Lower leg skin (tissue), 4 donors: ENCODE measurements around the gene SIRPA. TPM values are rescaled to one million over a fixed set of nuclear protein-coding genes. Genes with fewer than 3 reads are reported as not detected.

Experiments used
- DNase-seq, 2 donors: peaks; one replicate each; pipeline ENCODE4 v3.0.0-alpha.2; 2019; ENCODE audit warnings: low spot score in 2 of 2
- H3K4me3 ChIP-seq: fragments of 200-600 bp; sonication (generic); 2 replicates; pipeline ENCODE4 v1.5.1; 2017; ENCODE audit warnings: mild to moderate bottlenecking, low read depth; ENCODE audit not compliant: poor library complexity, severe bottlenecking
- POLR2A ChIP-seq, 2 donors: fragments of 450-650 bp; IDR thresholded peaks; one replicate each; pipeline ENCODE4 v1.6.1; 2016 to 2017; ENCODE audit warnings: antibody characterized with exemption in 2 of 2, mild to moderate bottlenecking in 1 of 2, moderate library complexity in 1 of 2
- WGBS, 2 donors: methylation state at CpG; one replicate each; pipeline ENCODE4 v1.1.5; 2018; 5-methylcytosine and 5-hydroxymethylcytosine counted together
- intact Hi-C: fragments of 100-400 bp; cut with DNase I; formaldehyde crosslinking; loops from one replicate; pipeline ENCODE4 v1.15.0; 2023; ENCODE audit warnings: low total_unique reads
- total RNA-seq, 4 donors: library from RNA; depleted of rRNA; stranded (reverse); fragments of >200 nt; gene quantifications; one replicate each; pipeline ENCODE4 v1.1.0, GENCODE V29; 2016
- TF ChIP-seq, protein P1 (sequence below), 3 donors: fragments of 450-650 bp; IDR thresholded peaks; one replicate each; pipeline ENCODE4 v1.5.1; 2016; ENCODE audit warnings: antibody characterized with exemption in 3 of 3, mild to moderate bottlenecking in 3 of 3, moderate library complexity in 2 of 3

SIRPA gene
- total RNA-seq, 4 donors from 2014 or later, result 29.3 to 55.0 (median 44.1) TPM

DNA sequence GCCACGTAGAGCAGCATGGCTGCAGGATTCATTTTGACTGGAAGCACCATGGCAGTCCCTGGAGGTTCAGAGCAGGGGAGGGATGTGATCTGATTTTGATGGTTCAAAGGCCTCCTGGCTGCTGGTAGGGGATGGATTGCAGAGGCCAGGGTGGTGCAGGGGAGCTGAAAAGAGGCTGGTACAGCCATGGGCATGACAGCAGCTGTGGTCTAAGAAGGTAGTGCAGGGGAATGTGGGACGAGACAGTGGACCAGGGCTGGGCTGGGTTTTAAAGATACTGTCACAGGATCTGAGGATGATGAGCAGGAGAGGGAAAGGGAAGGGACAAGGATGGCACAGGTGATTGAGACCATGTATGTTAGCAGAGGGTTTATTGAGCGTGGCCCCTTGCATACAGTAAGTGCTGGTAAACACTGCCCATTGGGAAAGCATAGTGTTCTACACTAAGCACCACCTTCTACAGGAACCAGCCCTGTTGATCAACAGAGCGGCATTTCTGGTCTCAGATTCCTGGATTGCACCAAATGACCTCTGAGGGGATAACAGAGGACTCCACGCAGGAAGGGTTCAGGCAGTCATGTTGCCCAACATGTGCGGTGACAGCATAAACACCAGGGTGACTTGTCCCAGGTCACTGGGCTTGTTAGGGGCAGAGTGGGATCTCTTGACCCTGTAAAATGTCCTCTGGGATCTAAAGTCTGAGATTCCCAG lies 14.5 kb upstream of the SIRPA start:
- no peak for DNase-seq
- intact Hi-C loops, result no loop called here
- no peak overlapping the region for H3K4me3 ChIP-seq
- TF ChIP-seq, protein P1, sequence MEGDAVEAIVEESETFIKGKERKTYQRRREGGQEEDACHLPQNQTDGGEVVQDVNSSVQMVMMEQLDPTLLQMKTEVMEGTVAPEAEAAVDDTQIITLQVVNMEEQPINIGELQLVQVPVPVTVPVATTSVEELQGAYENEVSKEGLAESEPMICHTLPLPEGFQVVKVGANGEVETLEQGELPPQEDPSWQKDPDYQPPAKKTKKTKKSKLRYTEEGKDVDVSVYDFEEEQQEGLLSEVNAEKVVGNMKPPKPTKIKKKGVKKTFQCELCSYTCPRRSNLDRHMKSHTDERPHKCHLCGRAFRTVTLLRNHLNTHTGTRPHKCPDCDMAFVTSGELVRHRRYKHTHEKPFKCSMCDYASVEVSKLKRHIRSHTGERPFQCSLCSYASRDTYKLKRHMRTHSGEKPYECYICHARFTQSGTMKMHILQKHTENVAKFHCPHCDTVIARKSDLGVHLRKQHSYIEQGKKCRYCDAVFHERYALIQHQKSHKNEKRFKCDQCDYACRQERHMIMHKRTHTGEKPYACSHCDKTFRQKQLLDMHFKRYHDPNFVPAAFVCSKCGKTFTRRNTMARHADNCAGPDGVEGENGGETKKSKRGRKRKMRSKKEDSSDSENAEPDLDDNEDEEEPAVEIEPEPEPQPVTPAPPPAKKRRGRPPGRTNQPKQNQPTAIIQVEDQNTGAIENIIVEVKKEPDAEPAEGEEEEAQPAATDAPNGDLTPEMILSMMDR (IDR thresholded peaks at IDR 0.05), result no peak
- TF ChIP-seq POLR2A (IDR thresholded peaks at IDR 0.05), result no peak
- WGBS, 2 donors, result 80 to 88% methylated on average over 6 of the region's 6 CpGs

DNA sequence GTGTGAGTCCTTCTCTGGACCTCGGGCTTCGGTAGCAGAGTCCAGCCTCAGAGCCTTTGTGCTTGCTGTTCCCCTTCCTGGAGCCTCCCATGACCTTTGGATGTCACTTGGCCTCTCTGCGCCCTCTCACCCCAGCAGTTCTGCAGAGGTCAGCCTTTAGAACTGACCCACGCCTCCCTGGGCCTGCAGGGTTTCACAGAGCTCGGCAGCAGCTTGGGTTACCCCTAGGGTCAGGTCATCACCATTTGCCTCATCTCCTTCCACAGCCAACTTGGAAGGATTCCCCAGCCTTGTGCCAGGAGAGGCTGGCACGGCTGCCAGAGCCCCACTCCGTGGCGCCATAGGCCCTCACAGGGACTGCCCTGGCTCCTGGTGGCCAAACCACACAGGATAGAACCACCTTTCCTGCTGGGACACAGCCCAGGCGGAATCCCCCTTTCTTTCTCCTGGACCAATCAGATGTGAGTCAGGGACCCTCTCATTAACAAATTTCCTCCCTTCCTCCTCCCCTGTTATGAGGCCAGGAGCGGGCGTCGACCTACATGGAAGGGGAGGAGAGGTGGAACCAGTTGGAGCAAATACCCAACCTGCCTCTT lies 13.9 kb upstream of the SIRPA start:
- WGBS, 2 donors, result 35 to 41% methylated on average over 12 of the region's 12 CpGs
- no peak overlapping the region for H3K4me3 ChIP-seq
- DNase-seq, result no peak
- TF ChIP-seq, protein P1 (IDR thresholded peaks at IDR 0.05), result no peak
- TF ChIP-seq POLR2A (IDR thresholded peaks at IDR 0.05), result no peak
- intact Hi-C loops, result no loop called here

GRCh38 chr20:1882026-1882425 lies 13.2 kb upstream of the SIRPA start:
- no peak for DNase-seq
- TF ChIP-seq, protein P1 (IDR thresholded peaks at IDR 0.05), result no peak
- no peak for TF ChIP-seq POLR2A (IDR thresholded peaks at IDR 0.05)
- intact Hi-C loops, result no loop called here
- no peak overlapping the region for H3K4me3 ChIP-seq
- 57 to 59% methylated on average over 8 of the region's 8 CpGs for WGBS, 2 donors

GRCh38 chr20:1883986-1884385 lies 11.2 kb upstream of the SIRPA start:
- H3K4me3 ChIP-seq, result no peak overlapping the region
- 31 to 42% methylated on average over 9 of the region's 9 CpGs for WGBS, 2 donors
- intact Hi-C loops, result no loop called here
- DNase-seq, result no peak
- TF ChIP-seq POLR2A (IDR thresholded peaks at IDR 0.05), result no peak
- TF ChIP-seq, protein P1 (IDR thresholded peaks at IDR 0.05), result no peak

DNA sequence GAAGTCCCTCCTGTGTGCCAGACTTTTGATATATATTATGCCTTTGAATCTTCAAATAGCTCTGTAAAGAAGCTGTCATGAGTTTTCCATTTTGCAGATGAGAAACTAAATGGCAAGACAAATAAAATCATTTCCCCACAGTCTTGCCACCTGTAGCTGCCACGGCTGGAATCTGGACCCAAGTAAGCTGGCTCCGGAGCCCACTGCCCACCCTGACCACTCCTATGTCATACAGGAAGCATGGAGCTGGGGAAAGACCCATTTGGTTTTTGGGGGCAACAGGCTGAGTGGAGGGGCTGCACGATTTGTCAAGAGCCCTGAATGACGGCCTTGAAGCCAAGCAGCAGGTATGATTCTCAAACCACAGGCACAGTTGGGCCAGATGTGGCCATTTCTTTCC lies 10.0 kb upstream of the SIRPA start:
- no peak overlapping the region for H3K4me3 ChIP-seq
- no peak for DNase-seq
- 68 to 74% methylated on average over 4 of the region's 4 CpGs for WGBS, 2 donors
- intact Hi-C loops, result no loop called here
- TF ChIP-seq POLR2A (IDR thresholded peaks at IDR 0.05), result no peak
- TF ChIP-seq, protein P1 (IDR thresholded peaks at IDR 0.05), result no peak
